ENCODE data around the gene ADGRF4. TPM values are rescaled to one million over a fixed set of nuclear protein-coding genes. Genes with fewer than 3 reads are reported as not detected.

Gene ADGRF4
- total RNA-seq, 2 donors from 2014 or later: not detected

DNA sequence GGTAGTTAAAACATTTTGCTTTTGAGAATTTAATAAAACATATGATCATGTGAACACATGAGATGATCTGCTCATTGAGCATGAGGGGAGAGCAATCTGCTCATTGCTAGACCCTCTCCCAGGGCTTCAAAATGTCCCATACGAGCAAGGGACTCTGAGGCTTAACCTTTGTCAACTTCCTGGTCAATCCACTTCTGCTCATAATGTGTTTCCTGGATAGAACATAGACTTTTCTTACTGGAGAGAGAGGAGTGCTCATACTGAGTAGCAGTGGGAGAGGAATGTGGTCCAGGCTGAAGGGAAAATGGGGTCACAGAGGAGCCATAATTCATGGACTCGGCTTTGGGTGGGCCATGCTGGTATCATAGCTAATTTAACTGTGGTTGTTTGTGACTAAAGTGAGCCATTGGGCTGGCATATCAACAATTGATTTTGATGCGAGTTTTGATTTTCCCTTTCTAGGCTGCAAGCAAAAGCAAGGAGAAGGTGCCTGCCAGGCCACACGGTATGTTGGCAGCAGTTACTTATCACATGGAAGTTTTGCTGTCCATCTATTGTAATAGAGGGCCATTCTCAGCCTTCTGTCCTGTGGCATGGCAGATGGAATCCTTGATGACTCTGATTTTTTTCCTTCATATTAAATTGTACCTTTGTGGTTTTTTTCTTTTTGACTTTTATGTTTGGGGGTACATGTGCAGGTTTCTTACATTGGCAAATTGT, 20.8 kb upstream of the ADGRF4 start:
- Histone ChIP-seq H3K27me3 (replicated peaks; ENCODE audit: insufficient read depth) (no peaks in the 10 kb centered on the region), H3K4me1 (ENCODE audit: control insufficient read depth in 1 of 2, low read depth in 2 of 2) (no peaks in the 10 kb centered on the region), H3K9me3 (no peaks in the 10 kb centered on the region), H3K4me3 (no peak overlapping the region), H3K27ac (no peak overlapping the region), H3K36me3 (no peaks in the 10 kb centered on the region)
- ATAC-seq (ENCODE audit: insufficient number of reproducible peaks, low FRiP score, low read depth): no peak
- TF ChIP-seq, protein P1, sequence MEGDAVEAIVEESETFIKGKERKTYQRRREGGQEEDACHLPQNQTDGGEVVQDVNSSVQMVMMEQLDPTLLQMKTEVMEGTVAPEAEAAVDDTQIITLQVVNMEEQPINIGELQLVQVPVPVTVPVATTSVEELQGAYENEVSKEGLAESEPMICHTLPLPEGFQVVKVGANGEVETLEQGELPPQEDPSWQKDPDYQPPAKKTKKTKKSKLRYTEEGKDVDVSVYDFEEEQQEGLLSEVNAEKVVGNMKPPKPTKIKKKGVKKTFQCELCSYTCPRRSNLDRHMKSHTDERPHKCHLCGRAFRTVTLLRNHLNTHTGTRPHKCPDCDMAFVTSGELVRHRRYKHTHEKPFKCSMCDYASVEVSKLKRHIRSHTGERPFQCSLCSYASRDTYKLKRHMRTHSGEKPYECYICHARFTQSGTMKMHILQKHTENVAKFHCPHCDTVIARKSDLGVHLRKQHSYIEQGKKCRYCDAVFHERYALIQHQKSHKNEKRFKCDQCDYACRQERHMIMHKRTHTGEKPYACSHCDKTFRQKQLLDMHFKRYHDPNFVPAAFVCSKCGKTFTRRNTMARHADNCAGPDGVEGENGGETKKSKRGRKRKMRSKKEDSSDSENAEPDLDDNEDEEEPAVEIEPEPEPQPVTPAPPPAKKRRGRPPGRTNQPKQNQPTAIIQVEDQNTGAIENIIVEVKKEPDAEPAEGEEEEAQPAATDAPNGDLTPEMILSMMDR (IDR thresholded peaks at IDR 0.05): no peak
- DNase-seq (ENCODE audit: low spot score): no peak

DNA sequence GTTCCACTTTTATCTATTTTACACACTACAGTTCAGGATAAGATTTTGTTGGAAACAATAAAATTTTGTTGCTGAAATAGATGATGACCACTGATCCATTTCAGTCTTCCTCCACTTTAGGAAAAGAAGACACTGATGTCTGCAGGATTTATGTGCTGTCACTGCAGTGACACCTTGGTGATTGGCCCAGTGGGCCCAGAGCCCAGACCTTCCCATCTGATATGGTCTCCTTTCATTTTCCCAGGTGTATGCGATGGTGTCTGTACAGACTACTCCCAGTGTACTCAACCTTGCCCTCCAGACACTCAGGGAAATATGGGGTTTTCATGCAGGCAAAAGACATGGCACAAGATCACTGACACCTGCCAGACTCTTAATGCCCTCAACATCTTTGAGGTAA, 19.6 kb upstream of the ADGRF4 start:
- no peak overlapping the region for H3K4me3 ChIP-seq
- H3K9me3 ChIP-seq: no peaks in the 10 kb centered on the region
- H3K4me1 ChIP-seq (ENCODE audit: control insufficient read depth in 1 of 2, low read depth in 2 of 2): no peaks in the 10 kb centered on the region
- H3K36me3 ChIP-seq: no peaks in the 10 kb centered on the region
- TF ChIP-seq, protein P1 (IDR thresholded peaks at IDR 0.05): no peak
- ATAC-seq (ENCODE audit: insufficient number of reproducible peaks, low FRiP score, low read depth) (no peak), DNase-seq (ENCODE audit: low spot score) (no peak)
- no peaks in the 10 kb centered on the region for H3K27me3 ChIP-seq (replicated peaks; ENCODE audit: insufficient read depth)
- no peak overlapping the region for H3K27ac ChIP-seq

- Histone ChIP-seq H3K36me3 (no peaks in the 10 kb centered on the region), H3K9me3 (no peaks in the 10 kb centered on the region), H3K27ac (no peak overlapping the region), H3K27me3 (replicated peaks; ENCODE audit: insufficient read depth) (no peaks in the 10 kb centered on the region), H3K4me1 (ENCODE audit: control insufficient read depth in 1 of 2, low read depth in 2 of 2) (no peaks in the 10 kb centered on the region), H3K4me3 (no peak overlapping the region)
- DNase-seq (ENCODE audit: low spot score) (no peak), ATAC-seq (ENCODE audit: insufficient number of reproducible peaks, low FRiP score, low read depth) (no peak)
- TF ChIP-seq, protein P1 (IDR thresholded peaks at IDR 0.05): no peak
These were observed 19.0 kb upstream of the ADGRF4 start for GRCh38 chr6:47679322-47679906.

- ATAC-seq (ENCODE audit: insufficient number of reproducible peaks, low FRiP score, low read depth) (no peak), DNase-seq (ENCODE audit: low spot score) (no peak)
- no peaks in the 10 kb centered on the region for H3K4me1 ChIP-seq (ENCODE audit: control insufficient read depth in 1 of 2, low read depth in 2 of 2)
- TF ChIP-seq, protein P1 (IDR thresholded peaks at IDR 0.05): no peak
- no peaks in the 10 kb centered on the region for H3K27me3 ChIP-seq (replicated peaks; ENCODE audit: insufficient read depth)
- no peaks in the 10 kb centered on the region for H3K36me3 ChIP-seq
- H3K9me3 ChIP-seq: no peaks in the 10 kb centered on the region
- no peak overlapping the region for H3K4me3 ChIP-seq
- H3K27ac ChIP-seq: no peak overlapping the region
These were observed 18.3 kb upstream of the ADGRF4 start for GRCh38 chr6:47680051-47680450.

DNA sequence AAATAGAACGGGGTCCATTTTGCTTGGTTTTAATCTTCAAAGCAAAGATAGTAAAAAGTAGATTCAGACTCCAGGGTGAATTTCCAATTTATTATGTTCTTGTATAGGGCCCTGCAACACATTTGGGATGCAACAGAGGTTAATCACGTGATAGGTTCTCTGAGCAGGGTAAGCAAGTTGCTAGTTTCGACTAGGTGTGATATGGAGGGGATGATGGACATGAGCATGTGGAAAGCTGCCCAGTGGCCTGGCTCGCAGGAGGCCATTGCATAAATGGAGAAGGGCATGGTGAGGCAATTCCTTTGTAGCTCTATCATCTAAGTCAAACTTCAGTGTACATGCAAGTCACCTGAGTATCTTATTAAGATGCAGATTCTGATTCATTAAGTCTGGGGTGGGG, 17.7 kb upstream of the ADGRF4 start:
- no peak for ATAC-seq (ENCODE audit: insufficient number of reproducible peaks, low FRiP score, low read depth)
- H3K27ac ChIP-seq: no peak overlapping the region
- H3K9me3 ChIP-seq: no peaks in the 10 kb centered on the region
- H3K27me3 ChIP-seq (replicated peaks; ENCODE audit: insufficient read depth): no peaks in the 10 kb centered on the region
- H3K36me3 ChIP-seq: no peaks in the 10 kb centered on the region
- TF ChIP-seq, protein P1 (IDR thresholded peaks at IDR 0.05): no peak
- H3K4me1 ChIP-seq (ENCODE audit: control insufficient read depth in 1 of 2, low read depth in 2 of 2): no peaks in the 10 kb centered on the region
- H3K4me3 ChIP-seq: no peak overlapping the region
- DNase-seq (ENCODE audit: low spot score): no peak
